HG02642 (cell line): ENCODE results near the gene NTMT1.

ENCODE experiments used
- ATAC-seq: cut with Tn5 transposase; IDR thresholded peaks from one replicate; pipeline ENCODE4 v1.9.1; 2021; ENCODE audit warnings: mild to moderate bottlenecking; ENCODE audit not compliant: unreplicated experiment, poor library complexity

The NTMT1 gene

GRCh38 chr9:129613520-129614175, 12.3 kb upstream of the NTMT1 start:
- no peak for ATAC-seq

GRCh38 chr9:129614932-129615331, 11.0 kb upstream of the NTMT1 start:
- no peak for ATAC-seq

GRCh38 chr9:129615407-129616285, 10.3 kb upstream of the NTMT1 start:
- no peak for ATAC-seq

- ATAC-seq: no peak
Measured at GRCh38 chr9:129617167-129617566, 8.8 kb upstream of the NTMT1 start.

- no peak for ATAC-seq
Measured at GRCh38 chr9:129619787-129620668, 5.9 kb upstream of the NTMT1 start.

- no peak for ATAC-seq
Measured at GRCh38 chr9:129620669-129621295, 5.2 kb upstream of the NTMT1 start, which contains the start of gene C9orf50. Gene C9orf50, minus strand, starts transcription at chr9:129621101. Its CDS starts 527 bp downstream, at chr9:129620574.

- no peak for ATAC-seq
Measured at GRCh38 chr9:129623331-129623730, 2.6 kb upstream of the NTMT1 start.

- ATAC-seq: no peak
Measured at GRCh38 chr9:129624168-129624759, 1.7 kb upstream of the NTMT1 start.

- ATAC-seq: no peak
Measured at GRCh38 chr9:129624947-129625346, 1.0 kb upstream of the NTMT1 start.

GRCh38 chr9:129626625-129627284, 792 bp downstream of the NTMT1 start:
- ATAC-seq: peak; percentile 24

- ATAC-seq: no peak
Measured at GRCh38 chr9:129627556-129628440, 1.8 kb downstream of the NTMT1 start.

- no peak for ATAC-seq
Measured at GRCh38 chr9:129628709-129629108, 2.7 kb downstream of the NTMT1 start.

GRCh38 chr9:129629251-129629820, 3.4 kb downstream of the NTMT1 start:
- ATAC-seq: no peak

GRCh38 chr9:129630967-129631673, 5.2 kb downstream of the NTMT1 start:
- no peak for ATAC-seq

- ATAC-seq: no peak
Measured at GRCh38 chr9:129631674-129632129, 5.7 kb downstream of the NTMT1 start.

- no peak for ATAC-seq
Measured at GRCh38 chr9:129632460-129632859, 6.5 kb downstream of the NTMT1 start.

- no peak for ATAC-seq
Measured at GRCh38 chr9:129633207-129633606, 7.2 kb downstream of the NTMT1 start.
